Measurements from ENCODE around the gene CNTNAP5.

DNA sequence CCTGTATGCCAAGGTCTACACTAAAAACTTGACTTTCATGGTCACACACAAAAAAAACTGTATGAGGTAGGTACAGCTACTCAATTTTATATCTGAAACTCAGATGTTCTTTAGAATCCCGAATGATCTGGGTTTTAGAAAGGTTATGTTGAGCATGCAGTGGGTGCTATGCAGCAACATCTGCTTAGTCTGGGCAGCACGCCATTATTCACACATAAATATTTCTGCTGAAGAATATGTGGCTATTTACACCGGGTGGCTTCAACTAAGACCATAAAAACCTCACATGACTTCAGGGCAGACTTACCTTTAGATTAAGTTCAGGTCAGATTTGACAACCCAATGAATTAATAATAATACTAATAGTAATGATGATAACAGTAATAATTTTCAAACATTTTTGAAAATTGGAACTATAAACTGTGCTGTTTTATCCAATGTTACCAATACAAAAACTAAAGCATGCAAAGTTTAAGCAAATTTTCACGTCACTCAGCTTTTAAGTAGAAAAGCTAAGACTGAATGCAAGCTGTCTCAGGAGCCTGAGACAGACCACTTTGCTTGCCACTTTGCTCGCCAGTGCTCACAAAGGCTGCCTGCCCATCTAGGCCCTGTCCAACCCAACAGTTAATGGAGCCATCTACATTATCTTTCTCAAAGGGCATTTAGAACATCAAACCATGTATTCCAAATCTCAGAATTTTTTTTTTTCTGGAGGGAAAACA is 292.0 kb downstream of the CNTNAP5 start:
- no peak for TF ChIP-seq POLR2A (IDR thresholded peaks at IDR 0.05)
- TF ChIP-seq, protein P1, sequence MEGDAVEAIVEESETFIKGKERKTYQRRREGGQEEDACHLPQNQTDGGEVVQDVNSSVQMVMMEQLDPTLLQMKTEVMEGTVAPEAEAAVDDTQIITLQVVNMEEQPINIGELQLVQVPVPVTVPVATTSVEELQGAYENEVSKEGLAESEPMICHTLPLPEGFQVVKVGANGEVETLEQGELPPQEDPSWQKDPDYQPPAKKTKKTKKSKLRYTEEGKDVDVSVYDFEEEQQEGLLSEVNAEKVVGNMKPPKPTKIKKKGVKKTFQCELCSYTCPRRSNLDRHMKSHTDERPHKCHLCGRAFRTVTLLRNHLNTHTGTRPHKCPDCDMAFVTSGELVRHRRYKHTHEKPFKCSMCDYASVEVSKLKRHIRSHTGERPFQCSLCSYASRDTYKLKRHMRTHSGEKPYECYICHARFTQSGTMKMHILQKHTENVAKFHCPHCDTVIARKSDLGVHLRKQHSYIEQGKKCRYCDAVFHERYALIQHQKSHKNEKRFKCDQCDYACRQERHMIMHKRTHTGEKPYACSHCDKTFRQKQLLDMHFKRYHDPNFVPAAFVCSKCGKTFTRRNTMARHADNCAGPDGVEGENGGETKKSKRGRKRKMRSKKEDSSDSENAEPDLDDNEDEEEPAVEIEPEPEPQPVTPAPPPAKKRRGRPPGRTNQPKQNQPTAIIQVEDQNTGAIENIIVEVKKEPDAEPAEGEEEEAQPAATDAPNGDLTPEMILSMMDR (IDR thresholded peaks at IDR 0.05), result no peak
- no peak for TF ChIP-seq EP300 (IDR thresholded peaks at IDR 0.05)
- TF ChIP-seq POLR2AphosphoS5 (IDR thresholded peaks at IDR 0.05), result no peak
